ENCODE data around the gene DYSF.
A peak's percentile ranks its signal among the peaks of the same experiment; 100 is the strongest.
"Not testable (repeated sequence)": the region's sequence is repeated elsewhere in the genome, so short reads cannot be mapped to it uniquely, and the experiment has no call there.

The DYSF gene

GRCh38 chr2:71646028-71646427 is 192.7 kb downstream of the DYSF start:
- DNase-seq (ENCODE audit: low read depth in 2 of 2) = peak in 1 of 2 experiments; percentile 8

DNA sequence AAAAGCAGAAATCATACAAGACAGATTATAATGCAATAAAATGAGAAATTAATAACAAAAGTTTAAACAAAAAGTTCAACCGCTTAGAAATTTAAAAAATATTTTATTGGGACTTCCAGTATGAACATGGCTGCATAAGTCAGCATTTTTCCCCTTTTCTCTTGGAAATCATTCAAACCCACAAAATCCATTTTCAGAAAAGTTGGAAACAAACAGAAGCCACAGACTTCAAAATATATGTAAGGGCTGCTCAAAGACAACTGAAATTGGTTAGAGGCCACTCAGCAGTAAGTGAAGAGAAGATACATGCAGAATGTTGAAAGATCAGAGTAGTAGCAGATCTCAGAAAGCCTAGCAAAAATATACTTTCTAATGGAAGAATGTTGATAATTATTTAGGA is 194.0 kb downstream of the DYSF start:
- DNase-seq (ENCODE audit: low read depth in 2 of 2) = peak; percentile 29 to 50

DNA sequence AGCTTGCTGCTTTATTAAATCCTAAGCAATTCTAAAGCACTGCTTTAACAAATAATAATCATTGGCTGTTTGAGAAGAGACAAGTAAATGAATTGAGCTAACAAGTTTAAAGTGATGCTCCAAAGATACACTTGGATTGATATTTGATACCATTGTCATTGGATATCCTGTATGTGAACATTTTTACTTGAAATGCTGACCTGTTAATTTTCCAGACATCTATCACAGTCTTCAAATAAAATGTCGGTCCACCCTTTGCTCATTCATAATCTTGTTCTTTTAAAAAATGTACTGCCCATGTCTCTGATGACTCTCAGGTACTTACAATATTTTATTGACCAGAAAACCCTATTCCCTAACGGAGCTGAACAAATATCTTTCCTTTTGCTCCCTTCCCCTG is 202.1 kb downstream of the DYSF start:
- no peak for DNase-seq (ENCODE audit: low read depth in 2 of 2)

- DNase-seq (ENCODE audit: low read depth in 2 of 2) = not testable (repeated sequence)
Measured at GRCh38 chr2:71658256-71658655, 204.9 kb downstream of the DYSF start.

DNA sequence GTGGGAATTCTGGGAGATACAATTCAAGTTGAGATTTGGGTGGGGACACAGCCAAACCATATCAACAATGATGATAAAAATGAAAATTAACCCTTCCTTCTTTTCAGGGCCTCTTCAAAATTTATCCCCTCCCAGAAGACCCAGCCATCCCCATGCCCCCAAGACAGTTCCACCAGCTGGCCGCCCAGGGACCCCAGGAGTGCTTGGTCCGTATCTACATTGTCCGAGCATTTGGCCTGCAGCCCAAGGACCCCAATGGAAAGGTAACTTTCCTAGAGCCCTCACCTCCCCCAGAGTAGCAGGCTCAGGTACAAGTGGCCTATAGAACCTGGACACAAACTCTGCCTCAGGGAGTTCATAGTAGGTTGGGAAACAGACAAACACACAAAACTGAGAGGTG is 205.4 kb downstream of the DYSF start:
- no peak for DNase-seq (ENCODE audit: low read depth in 2 of 2)

DNA sequence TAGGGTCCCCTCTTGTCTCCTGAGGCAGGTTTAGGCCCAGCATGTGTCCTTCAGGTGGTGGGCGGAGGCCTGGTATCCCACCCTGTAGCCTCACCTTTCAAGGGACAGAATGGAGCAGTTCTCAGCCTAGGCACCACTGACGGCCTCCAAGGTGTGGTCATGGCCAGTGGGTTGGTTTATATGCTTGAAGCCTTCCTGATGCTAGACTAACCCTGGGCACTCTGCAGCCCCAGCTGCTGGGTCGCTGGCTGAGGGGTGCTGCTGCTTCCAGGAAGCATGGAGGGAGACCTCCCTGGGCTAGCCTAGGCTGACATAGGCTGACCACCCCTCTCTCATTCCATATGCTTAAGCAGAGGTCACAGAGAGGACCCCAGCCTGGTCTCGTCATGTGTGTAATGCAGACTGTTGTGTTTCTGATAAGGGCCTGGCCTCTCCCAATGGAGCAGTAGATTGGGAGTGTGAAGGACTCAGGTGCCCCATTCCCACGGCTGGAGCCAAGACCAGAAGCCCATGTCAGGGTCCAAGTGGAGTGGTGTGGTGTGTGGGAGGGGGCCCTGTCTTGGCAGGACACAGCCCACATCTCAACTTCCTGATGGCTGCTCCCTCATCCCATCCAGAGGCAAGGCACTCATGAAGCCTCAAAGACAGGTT is 206.6 kb downstream of the DYSF start:
- no peak for DNase-seq (ENCODE audit: low read depth in 2 of 2)

- no peak for DNase-seq (ENCODE audit: low read depth in 2 of 2)
Measured at GRCh38 chr2:71661782-71662181, 208.4 kb downstream of the DYSF start.

DNA sequence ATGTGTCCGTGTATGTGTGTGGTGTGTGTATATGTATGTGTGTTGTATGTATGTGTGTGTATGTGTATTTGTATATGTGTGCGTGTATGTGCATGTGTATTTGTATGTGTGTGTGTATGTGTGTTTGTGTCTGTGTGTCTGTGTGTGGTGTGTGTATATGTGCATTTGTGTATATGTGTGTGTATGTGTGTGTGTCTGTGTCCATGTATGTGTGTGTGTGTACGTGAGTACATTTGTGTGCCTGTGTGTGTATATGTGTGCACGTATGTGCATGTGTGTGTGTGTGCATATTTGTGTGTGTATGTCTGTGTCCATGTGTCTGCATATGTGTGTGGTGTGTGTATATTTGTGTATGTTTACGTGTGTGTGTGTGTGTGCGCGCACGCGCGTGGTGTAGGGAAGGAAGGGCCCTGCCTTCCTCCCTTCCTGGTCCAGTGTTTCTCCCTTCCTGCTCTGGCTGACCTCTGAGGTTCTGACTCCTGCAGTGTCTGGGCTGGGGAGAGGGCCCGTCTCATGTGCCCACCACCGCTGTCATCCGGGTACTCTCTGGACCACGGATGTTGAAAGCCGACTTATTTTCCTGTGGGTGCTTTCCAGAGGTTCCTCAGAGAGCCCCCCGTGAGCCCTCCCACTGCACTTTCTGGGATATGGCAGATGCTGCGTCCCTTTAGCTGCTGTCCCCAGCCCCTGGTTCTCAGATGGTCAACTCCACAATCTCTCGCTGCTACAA is 209.5 kb downstream of the DYSF start:
- DNase-seq (ENCODE audit: low read depth in 2 of 2) = no peak

DNA sequence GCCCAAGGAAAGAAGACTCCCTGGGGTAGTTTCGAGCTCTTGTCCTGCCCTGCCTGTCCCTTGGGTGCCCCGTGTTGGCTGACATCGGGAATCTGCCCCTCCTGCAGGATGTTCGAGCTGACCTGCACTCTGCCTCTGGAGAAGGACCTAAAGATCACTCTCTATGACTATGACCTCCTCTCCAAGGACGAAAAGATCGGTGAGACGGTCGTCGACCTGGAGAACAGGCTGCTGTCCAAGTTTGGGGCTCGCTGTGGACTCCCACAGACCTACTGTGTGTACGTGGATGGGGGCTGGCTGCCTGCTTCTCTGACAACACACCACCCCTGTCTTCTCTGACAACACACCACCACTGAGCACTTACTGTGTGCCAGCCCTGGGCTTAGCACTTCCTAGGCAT is 210.8 kb downstream of the DYSF start:
- no peak for DNase-seq (ENCODE audit: low read depth in 2 of 2)

GRCh38 chr2:71665168-71666093 is 212.1 kb downstream of the DYSF start:
- no peak for DNase-seq (ENCODE audit: low read depth in 2 of 2)

DNA sequence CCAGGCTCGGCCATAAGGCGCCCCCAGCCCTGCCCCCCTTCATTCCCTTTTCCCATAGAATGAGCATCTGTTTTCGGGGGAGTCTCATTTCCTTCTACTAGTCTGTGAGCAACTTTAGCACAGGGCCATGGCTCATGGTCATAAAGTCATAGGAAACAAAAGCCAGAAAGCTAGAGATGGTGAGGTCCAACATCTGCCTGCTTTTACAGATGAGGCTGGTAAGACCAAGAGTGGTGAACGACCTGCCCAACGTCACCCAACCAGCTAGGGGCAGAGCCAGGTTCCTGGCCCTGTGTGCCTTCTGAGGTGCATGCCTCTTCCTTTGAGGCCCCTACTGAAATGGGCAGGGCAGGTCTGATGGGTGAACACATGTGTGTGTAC is 212.7 kb downstream of the DYSF start:
- DNase-seq (ENCODE audit: low read depth in 2 of 2) = no peak

GRCh38 chr2:71667256-71668182 is 214.2 kb downstream of the DYSF start:
- DNase-seq (ENCODE audit: low read depth in 2 of 2) = no peak

- DNase-seq (ENCODE audit: low read depth in 2 of 2) = no peak
Measured at GRCh38 chr2:71668326-71669057, 215.1 kb downstream of the DYSF start.

- no peak for DNase-seq (ENCODE audit: low read depth in 2 of 2)
Measured at GRCh38 chr2:71669058-71669456, 215.7 kb downstream of the DYSF start.

DNA sequence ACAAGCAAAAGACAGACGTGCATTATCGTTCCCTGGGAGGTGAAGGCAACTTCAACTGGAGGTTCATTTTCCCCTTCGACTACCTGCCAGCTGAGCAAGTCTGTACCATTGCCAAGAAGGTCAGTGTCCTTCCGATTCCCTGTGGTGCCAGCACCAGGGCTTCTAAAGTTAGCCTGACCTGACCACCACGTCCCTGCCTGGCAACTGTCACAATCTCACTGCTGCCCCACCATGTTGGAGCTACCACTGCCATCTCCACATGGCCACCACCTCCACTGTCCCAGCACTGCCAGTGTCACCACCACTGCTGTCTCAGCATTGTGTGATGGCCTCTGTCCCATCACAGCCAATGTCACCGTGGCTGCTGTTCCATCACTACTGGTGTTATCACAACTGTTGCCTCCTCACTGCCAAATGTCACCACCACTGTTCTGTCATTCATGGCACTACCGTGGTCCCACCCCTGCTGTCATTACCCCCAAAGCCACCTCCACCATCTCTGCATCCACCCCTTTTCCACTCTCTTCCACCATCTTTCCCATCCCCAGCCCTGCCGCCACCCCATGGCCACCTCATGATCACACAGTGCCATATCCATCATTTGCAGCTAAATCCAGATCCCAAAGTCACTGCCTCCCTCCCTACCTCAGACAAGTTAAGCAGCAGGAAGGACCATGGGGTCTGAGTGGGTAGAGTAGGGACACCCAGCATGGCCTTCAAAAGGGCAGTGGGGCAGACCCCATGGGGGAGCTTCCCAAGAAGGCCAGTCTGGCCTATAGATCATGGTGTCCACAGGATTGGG is 216.5 kb downstream of the DYSF start:
- no peak for DNase-seq (ENCODE audit: low read depth in 2 of 2)

DNA sequence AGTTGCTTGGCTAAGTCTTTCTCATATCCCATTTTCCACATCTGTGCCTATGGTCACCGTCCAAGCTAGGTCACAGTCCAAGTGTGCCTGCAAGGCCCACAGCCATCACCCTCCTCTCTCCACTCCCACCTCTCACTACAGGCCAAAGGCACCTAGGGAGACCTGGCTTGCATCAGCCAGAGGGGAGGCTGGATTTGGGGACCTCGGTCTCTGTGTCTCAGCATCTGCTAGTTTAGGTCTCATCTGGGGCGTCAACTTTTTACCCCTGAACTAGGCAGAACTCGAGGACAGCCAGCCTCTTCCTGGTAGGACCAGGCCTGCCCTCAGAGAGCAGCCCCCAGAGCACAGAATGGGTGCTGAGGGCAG is 217.1 kb downstream of the DYSF start:
- DNase-seq (ENCODE audit: low read depth in 2 of 2) = no peak

DNA sequence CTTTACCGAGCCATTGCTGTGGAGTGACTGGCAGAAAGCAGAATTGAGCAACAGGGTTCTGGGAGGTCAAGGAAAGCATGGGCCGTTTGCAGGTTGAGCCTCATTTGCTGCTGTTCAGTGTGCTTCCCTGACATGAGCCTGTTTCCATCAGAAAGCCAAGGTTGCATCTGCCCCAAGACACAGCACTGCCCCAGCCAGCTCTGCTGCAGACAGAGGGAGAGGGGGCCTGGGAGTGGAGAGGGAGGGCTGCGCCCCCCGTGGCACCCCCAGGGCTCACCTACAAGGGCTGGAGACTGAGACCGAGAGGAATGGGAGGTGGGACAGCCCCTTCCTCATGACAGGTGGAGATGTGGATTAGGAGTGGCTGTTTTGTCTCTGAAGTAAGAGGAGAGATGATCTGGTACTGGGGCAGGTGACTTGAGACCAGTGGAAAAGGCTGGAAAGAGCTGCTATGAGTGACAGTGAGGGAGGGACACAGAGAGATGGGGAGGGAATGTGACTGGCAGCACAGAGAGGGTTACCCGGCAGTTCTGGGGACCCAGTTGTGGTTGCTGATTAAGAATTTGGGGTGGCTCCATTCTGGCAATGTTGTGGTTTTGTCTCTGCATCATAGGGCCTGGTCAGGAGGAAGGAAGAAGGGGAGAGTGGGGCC is 218.0 kb downstream of the DYSF start:
- DNase-seq (ENCODE audit: low read depth in 2 of 2) = no peak

DNA sequence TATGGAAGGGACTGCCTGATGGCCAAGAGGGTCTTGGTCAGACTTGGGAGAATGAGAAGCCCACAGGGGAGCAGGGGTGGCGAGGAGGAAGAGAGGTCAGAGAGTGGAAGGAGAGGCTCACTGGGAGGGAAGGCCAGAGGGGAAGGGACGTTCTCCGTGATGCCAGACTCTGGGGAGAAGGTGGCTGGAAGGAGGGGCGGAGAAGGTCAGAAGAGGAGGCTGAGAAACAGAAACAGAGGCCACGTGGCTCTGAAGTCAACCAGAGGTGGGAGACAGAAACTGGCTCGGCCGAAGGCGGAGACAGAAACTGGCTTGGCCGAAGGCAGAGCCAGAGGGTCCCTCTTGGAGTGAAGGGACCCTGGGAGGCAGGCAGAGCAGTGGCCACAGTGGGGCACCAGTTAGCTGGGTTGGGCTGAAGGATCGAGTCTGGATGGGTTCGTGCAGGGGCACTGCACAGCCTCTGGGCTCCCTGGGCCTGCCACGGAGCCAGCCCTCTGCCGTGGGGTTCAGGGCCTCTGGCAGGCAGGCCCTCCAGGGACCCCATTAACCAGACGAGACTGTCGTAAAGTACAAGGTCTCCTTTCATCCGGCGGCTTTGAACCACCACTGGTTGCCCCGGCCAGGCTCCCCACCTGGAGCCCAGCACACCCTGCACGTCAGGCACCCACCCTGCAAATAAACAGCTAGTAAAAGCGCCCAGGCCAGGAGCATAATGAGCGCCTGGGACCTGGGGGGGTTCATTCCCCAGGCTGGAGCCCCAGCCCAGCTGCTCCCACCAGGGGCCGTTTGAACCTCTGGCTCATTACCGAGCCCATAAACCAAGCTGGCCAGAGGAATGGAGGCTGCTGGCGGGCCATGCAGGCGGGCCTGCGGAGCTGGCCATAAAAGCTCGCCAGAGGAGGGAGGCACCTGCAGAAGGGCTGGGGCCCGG is 218.8 kb downstream of the DYSF start:
- DNase-seq (ENCODE audit: low read depth in 2 of 2) = no peak

Measured in fibroblast of skin of left biceps (primary cell).